OCI-LY7 (cell line): ENCODE data around the gene CFH. TPM values are rescaled to one million over a fixed set of nuclear protein-coding genes. Genes with fewer than 3 reads are reported as not detected.

ENCODE experiments used
- Bru-seq: library from RNA; stranded (reverse); fragments of 400-500 nt; gene quantifications from one replicate; lab custom pipeline; 2021; lab: Mats Ljungman, UMichigan
- BruChase-seq, 2 experiments: library from RNA; stranded (reverse); fragments of 400-500 nt; gene quantifications; one replicate each; lab custom pipeline; 2021; lab: Mats Ljungman, UMichigan
- BruUV-seq: library from RNA; stranded (reverse); fragments of 400-500 nt; replicated peaks from 2 replicates; lab custom pipeline; 2021; lab: Mats Ljungman, UMichigan
- CTCF ChIA-PET: fragments of 300-600 bp; sonication (Branson Sonifier 250); formaldehyde crosslinking; loops from one replicate; lab custom pipeline; 2022; ENCODE audit warnings: antibody characterized with exemption; ENCODE audit not compliant: unreplicated experiment; lab: Charles Lee
- POLR2A ChIA-PET: fragments of 300-600 bp; sonication (Branson Sonifier 250); formaldehyde crosslinking; loops from one replicate; lab custom pipeline; 2022; ENCODE audit warnings: antibody characterized with exemption; lab: Charles Lee
- DNase-seq: peaks from one replicate; pipeline ENCODE4 v3.0.0-alpha.2; 2015; ENCODE audit warnings: low spot score
- H2AFZ ChIP-seq: fragments of 200-600 bp; sonication (generic), shearing (Covaris generic); 2 replicates; pipeline ENCODE4 v1.6.1; 2014; ENCODE audit warnings: mild to moderate bottlenecking, antibody characterized with exemption, low read length, moderate library complexity
- H3K27ac ChIP-seq: fragments of 200-600 bp; sonication (generic); 2 replicates; pipeline ENCODE4 v1.5.1; 2014; ENCODE audit warnings: mixed run types, low read depth, mild to moderate bottlenecking, moderate library complexity, low read length, inconsistent platforms; ENCODE audit not compliant: poor library complexity, severe bottlenecking
- H3K36me3 ChIP-seq: fragments of 200-600 bp; sonication (generic); 2 replicates; pipeline ENCODE4 v1.6.1; 2014; ENCODE audit warnings: mild to moderate bottlenecking, antibody characterized with exemption, low read length, moderate library complexity, mixed read lengths; ENCODE audit not compliant: insufficient read depth
- H3K4me1 ChIP-seq: fragments of 200-600 bp; sonication (generic); 2 replicates; pipeline ENCODE4 v1.5.1; 2014; ENCODE audit warnings: mild to moderate bottlenecking, low read length; ENCODE audit not compliant: insufficient read depth, poor library complexity, severe bottlenecking
- H3K4me2 ChIP-seq: fragments of 200-600 bp; sonication (generic); 2 replicates; pipeline ENCODE4 v1.6.1; 2014; ENCODE audit warnings: mild to moderate bottlenecking, low read length
- H3K4me3 ChIP-seq: fragments of 200-600 bp; sonication (generic); 2 replicates; pipeline ENCODE4 v1.5.1; 2014; ENCODE audit warnings: mild to moderate bottlenecking, low read depth, low read length; ENCODE audit not compliant: poor library complexity, severe bottlenecking
- H3K79me2 ChIP-seq: fragments of 200-600 bp; sonication (generic); 2 replicates; pipeline ENCODE4 v1.6.1; 2016; ENCODE audit warnings: low read depth, mild to moderate bottlenecking, low read length, moderate library complexity, mixed read lengths; ENCODE audit not compliant: insufficient read depth
- H3K9me2 ChIP-seq: fragments of 200-600 bp; sonication (generic); 2 replicates; pipeline ENCODE4 v1.6.1; 2016; ENCODE audit warnings: mild to moderate bottlenecking, low read length, mixed read lengths; ENCODE audit not compliant: insufficient read depth
- H3K9me3 ChIP-seq: fragments of 200-600 bp; sonication (generic); 2 replicates; pipeline ENCODE4 v1.6.1; 2014; ENCODE audit warnings: mild to moderate bottlenecking, mixed run types, low read length, mixed read lengths
- H4K20me1 ChIP-seq: fragments of 200-600 bp; sonication (generic); 2 replicates; pipeline ENCODE4 v1.6.1; 2014; ENCODE audit warnings: mild to moderate bottlenecking, antibody characterized with exemption, low read length, moderate library complexity, mixed read lengths; ENCODE audit not compliant: insufficient read depth
- EZH2phosphoT487 ChIP-seq: fragments of 200-600 bp; sonication (generic); IDR thresholded peaks from 2 replicates; pipeline ENCODE4 v1.6.1; 2018; ENCODE audit warnings: low read depth, borderline replicate concordance, mild to moderate bottlenecking, mixed run types, antibody characterized with exemption, low read length, moderate library complexity, mixed read lengths
- intact Hi-C: fragments of 100-400 bp; cut with micrococcal nuclease; formaldehyde crosslinking; loops from one replicate; pipeline ENCODE4 v1.10.0; 2022; ENCODE audit not compliant: unreplicated experiment
- long read RNA-seq: library from polyadenylated mRNA; stranded (forward); transcript quantifications from one replicate; pipeline ENCODE4 v2.0.0, GENCODE V29; 2022
- total RNA-seq, 2 experiments: library from RNA; depleted of rRNA in 1 of 2; stranded (reverse); fragments of >200 nt in 1 of 2; shearing (Covaris generic) in 1 of 2; gene quantifications; 2 replicates each; pipeline ENCODE4 v1.2.3, GENCODE V29; 2014 to 2022
- TF ChIP-seq, protein P1 (sequence below): fragments of 200-600 bp; sonication (generic); conservative IDR thresholded peaks from 2 replicates; pipeline ENCODE4 v1.5.1; 2014; ENCODE audit warnings: mild to moderate bottlenecking, antibody characterized with exemption, low read length, moderate library complexity, mixed read lengths

The CFH gene
- not detected in 2 replicates for total RNA-seq (2014; rRNA removed; shearing (Covaris generic))
- total RNA-seq (2022): not detected in 2 replicates
- not detected for Bru-seq, nascent RNA
- not detected for BruChase-seq, experiment 1, labeled RNA remaining after a 6-hour chase
- BruChase-seq, experiment 2, labeled RNA remaining after a 2-hour chase: not detected
- long read RNA-seq: 0 reads

DNA sequence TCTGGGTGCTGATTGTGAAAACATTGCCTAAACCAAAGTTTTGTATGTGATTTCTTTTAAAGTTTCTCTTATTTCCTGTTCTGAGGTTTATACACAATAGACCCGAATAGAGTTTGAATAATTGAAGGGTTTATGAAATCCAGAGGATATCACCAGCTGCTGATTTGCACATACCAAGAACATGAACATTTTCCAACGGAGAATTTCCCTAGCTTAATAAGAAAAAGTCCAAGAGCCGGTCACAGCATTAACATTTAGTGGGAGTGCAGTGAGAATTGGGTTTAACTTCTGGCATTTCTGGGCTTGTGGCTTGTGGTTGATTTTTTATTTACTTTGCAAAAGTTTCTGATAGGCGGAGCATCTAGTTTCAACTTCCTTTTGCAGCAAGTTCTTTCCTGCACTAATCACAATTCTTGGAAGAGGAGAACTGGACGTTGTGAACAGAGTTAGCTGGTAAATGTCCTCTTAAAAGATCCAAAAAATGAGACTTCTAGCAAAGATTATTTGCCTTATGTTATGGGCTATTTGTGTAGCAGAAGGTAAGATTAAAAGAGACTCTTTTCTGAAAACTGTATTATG is at the start of gene CFH:
Gene CFH, plus strand, starts transcription at position 407 of the 579 bp plus-strand sequence. Its CDS starts 75 bp downstream, at position 482.
- TF ChIP-seq EZH2phosphoT487: no peak
- TF ChIP-seq, protein P1, sequence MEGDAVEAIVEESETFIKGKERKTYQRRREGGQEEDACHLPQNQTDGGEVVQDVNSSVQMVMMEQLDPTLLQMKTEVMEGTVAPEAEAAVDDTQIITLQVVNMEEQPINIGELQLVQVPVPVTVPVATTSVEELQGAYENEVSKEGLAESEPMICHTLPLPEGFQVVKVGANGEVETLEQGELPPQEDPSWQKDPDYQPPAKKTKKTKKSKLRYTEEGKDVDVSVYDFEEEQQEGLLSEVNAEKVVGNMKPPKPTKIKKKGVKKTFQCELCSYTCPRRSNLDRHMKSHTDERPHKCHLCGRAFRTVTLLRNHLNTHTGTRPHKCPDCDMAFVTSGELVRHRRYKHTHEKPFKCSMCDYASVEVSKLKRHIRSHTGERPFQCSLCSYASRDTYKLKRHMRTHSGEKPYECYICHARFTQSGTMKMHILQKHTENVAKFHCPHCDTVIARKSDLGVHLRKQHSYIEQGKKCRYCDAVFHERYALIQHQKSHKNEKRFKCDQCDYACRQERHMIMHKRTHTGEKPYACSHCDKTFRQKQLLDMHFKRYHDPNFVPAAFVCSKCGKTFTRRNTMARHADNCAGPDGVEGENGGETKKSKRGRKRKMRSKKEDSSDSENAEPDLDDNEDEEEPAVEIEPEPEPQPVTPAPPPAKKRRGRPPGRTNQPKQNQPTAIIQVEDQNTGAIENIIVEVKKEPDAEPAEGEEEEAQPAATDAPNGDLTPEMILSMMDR: no peak
- H3K79me2 ChIP-seq: no peaks in the 10 kb centered on the region
- DNase-seq: no peak
- no peak within 1 kb of the TSS for H3K27ac ChIP-seq
- H3K4me1 ChIP-seq: no peaks in the 10 kb centered on the region
- no TSS peak for BruUV-seq
- ChIA-PET POLR2A (no interaction called here), CTCF (no interaction called here)
- H4K20me1 ChIP-seq: no peaks in the 10 kb centered on the region
- no peak within 1 kb of the TSS for H3K4me3 ChIP-seq
- H3K9me3 ChIP-seq: no peaks in the 10 kb centered on the region
- H3K36me3 ChIP-seq: no peaks in the 10 kb centered on the region
- intact Hi-C loops: no loop called here
- H3K9me2 ChIP-seq: no peaks in the 10 kb centered on the region
- H2AFZ ChIP-seq: no peak within 1 kb of the TSS
- no peak within 1 kb of the TSS for H3K4me2 ChIP-seq

DNA sequence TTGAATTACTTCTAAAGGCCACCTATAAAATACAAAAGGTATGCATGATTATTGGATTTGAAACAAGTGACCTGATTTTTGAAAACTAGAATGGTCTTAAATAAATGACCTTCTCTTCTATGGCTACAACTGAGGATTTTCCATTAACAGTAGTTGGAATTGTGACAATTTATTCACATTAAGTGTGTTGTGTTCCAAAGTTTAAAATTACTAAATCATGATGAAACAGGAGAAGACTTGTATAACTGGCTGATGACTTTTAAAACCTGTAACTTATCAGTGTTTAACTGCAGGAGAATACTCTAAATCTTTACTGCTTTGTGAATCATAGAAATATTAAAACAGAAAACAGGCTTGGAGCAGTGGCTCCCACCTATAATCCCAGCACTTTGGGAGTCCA is 48.2 kb upstream of the CFH start:
- TF ChIP-seq, protein P1: no peak
- no peak for TF ChIP-seq EZH2phosphoT487
- intact Hi-C loops: no loop called here
- Histone ChIP-seq H3K4me2 (no peak overlapping the region), H3K4me1 (no peaks in the 10 kb centered on the region), H3K27ac (no peak overlapping the region), H3K4me3 (no peak overlapping the region), H2AFZ (no peak overlapping the region), H3K36me3 (no peaks in the 10 kb centered on the region), H4K20me1 (no peaks in the 10 kb centered on the region), H3K9me2 (no peaks in the 10 kb centered on the region), H3K79me2 (no peaks in the 10 kb centered on the region), H3K9me3 (no peaks in the 10 kb centered on the region)
- no peak for DNase-seq
- no TSS peak for BruUV-seq
- ChIA-PET POLR2A (no interaction called here), CTCF (no interaction called here)

GRCh38 chr1:196607981-196608380 is 43.9 kb upstream of the CFH start:
- Histone ChIP-seq H3K36me3 (no peaks in the 10 kb centered on the region), H3K9me2 (no peaks in the 10 kb centered on the region), H3K4me1 (no peaks in the 10 kb centered on the region), H2AFZ (no peak overlapping the region), H3K4me3 (no peak overlapping the region), H3K4me2 (no peak overlapping the region), H4K20me1 (no peaks in the 10 kb centered on the region), H3K27ac (no peak overlapping the region), H3K79me2 (no peaks in the 10 kb centered on the region), H3K9me3 (no peaks in the 10 kb centered on the region)
- CTCF ChIA-PET: no interaction called here
- POLR2A ChIA-PET: no interaction called here
- BruUV-seq: no TSS peak
- intact Hi-C loops: no loop called here
- no peak for DNase-seq
- TF ChIP-seq, protein P1: no peak
- TF ChIP-seq EZH2phosphoT487: no peak
